Activated CD8-positive, alpha-beta T cell treated with anti-CD3 and anti-CD28 coated beads for 36 hours (primary cell): ENCODE data around the gene OSBPL10. TPM values are rescaled to one million over a fixed set of nuclear protein-coding genes. Genes with fewer than 3 reads are reported as not detected.

Experiments used
- ATAC-seq: fragments of 200-7000 bp; cut with Tn5 transposase; one replicate; pipeline ENCODE4 v1.10.0; 2021; ENCODE audit warnings: mild to moderate bottlenecking, moderate library complexity
- CTCF ChIA-PET: fragments of 350-600 bp; sonication (Branson Sonifier 250); formaldehyde crosslinking; loops from one replicate; lab custom pipeline; 2021; ENCODE audit warnings: antibody characterized with exemption; lab: Charles Lee
- POLR2A ChIA-PET: fragments of 350-600 bp; sonication (Branson Sonifier 250); formaldehyde crosslinking; loops from one replicate; lab custom pipeline; 2021; ENCODE audit warnings: antibody characterized with exemption; lab: Charles Lee
- DNase-seq: peaks from one replicate; pipeline ENCODE4 v3.0.0-alpha.2; 2020
- H3K27ac Mint-ChIP-seq: one replicate; pipeline ENCODE4 v1.8.0; 2021; ENCODE audit warnings: mild to moderate bottlenecking, mixed read lengths
- H3K27me3 Mint-ChIP-seq: one replicate; pipeline ENCODE4 v1.8.0; 2021; ENCODE audit warnings: mixed read lengths
- H3K36me3 Mint-ChIP-seq: one replicate; pipeline ENCODE4 v1.8.0; 2021; ENCODE audit warnings: low read depth, mixed read lengths
- H3K4me1 Mint-ChIP-seq: one replicate; pipeline ENCODE4 v1.8.0; 2021; ENCODE audit warnings: low read depth, mixed read lengths
- H3K4me3 Mint-ChIP-seq: one replicate; pipeline ENCODE4 v1.8.0; 2021; ENCODE audit warnings: mild to moderate bottlenecking, moderate library complexity, mixed read lengths
- H3K9me3 Mint-ChIP-seq: one replicate; pipeline ENCODE4 v1.8.0; 2021; ENCODE audit warnings: mixed read lengths
- intact Hi-C: fragments of 100-400 bp; cut with micrococcal nuclease; formaldehyde crosslinking; loops from one replicate; pipeline ENCODE4 v1.10.0; 2022
- total RNA-seq, 2 experiments: library from RNA; stranded (reverse); gene quantifications; one replicate each; pipeline ENCODE4 v1.2.3, GENCODE V29; 2021
- TF ChIP-seq, protein P1 (sequence below): fragments of 200-600 bp; IDR thresholded peaks from one replicate; pipeline ENCODE4 v1.8.0; 2022; ENCODE audit warnings: antibody characterized with exemption, mild to moderate bottlenecking

OSBPL10 gene
- total RNA-seq, 2 experiments from 2014 or later = 1.9 to 2.1 TPM

DNA sequence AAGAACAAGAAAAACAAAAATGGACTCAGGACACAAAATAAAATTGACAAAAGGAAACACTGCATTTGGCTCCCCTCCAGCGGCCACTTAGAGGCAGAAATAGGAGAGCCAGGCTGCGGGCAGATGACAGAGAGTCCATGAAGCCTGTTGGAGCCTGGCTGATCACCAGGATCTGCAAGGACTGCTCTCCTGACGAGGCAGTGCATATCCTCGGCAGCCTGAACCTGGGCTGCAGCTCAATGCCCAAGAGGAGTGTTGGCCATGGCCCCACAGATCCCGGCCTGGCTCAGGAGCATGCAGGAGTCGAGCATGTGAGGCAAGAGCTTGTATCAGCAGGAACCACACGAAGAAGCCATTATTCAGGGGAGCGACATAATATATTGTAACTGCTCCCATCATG, 248.5 kb downstream of the OSBPL10 start:
- TF ChIP-seq, protein P1, sequence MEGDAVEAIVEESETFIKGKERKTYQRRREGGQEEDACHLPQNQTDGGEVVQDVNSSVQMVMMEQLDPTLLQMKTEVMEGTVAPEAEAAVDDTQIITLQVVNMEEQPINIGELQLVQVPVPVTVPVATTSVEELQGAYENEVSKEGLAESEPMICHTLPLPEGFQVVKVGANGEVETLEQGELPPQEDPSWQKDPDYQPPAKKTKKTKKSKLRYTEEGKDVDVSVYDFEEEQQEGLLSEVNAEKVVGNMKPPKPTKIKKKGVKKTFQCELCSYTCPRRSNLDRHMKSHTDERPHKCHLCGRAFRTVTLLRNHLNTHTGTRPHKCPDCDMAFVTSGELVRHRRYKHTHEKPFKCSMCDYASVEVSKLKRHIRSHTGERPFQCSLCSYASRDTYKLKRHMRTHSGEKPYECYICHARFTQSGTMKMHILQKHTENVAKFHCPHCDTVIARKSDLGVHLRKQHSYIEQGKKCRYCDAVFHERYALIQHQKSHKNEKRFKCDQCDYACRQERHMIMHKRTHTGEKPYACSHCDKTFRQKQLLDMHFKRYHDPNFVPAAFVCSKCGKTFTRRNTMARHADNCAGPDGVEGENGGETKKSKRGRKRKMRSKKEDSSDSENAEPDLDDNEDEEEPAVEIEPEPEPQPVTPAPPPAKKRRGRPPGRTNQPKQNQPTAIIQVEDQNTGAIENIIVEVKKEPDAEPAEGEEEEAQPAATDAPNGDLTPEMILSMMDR = no peak
- ChIA-PET CTCF (no interaction called here), POLR2A (no interaction called here)
- DNase-seq (no peak), ATAC-seq (no peak)
- no peak overlapping the region for H3K4me3 Mint-ChIP-seq
- H3K4me1 Mint-ChIP-seq = no peaks in the 10 kb centered on the region
- intact Hi-C loops = no loop called here
- no peaks in the 10 kb centered on the region for H3K36me3 Mint-ChIP-seq
- peaks cover 6% of the 10 kb centered on the region for H3K27me3 Mint-ChIP-seq
- no peak overlapping the region for H3K27ac Mint-ChIP-seq
- no peaks in the 10 kb centered on the region for H3K9me3 Mint-ChIP-seq

DNA sequence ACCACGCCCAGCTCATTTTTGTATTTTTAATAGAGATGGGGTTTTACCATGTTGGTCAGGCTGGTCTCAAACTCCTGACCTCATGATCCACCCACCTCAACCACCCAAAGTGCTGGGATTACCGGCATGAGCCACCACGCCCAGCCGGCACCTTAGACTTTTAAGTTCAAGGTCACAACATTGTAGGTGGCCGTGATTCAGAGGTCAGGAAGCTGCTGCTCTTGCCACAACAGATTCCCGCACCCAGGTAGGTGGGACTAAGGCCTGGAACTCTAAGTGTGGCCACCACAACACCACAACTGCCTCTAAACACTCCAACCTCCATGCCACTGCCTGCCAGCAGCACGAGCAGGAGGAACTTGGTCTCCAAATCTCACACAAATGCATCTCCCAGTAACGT, 251.5 kb downstream of the OSBPL10 start:
- Mint-ChIP-seq H3K9me3 (no peaks in the 10 kb centered on the region), H3K4me1 (no peaks in the 10 kb centered on the region)
- no peak for DNase-seq

DNA sequence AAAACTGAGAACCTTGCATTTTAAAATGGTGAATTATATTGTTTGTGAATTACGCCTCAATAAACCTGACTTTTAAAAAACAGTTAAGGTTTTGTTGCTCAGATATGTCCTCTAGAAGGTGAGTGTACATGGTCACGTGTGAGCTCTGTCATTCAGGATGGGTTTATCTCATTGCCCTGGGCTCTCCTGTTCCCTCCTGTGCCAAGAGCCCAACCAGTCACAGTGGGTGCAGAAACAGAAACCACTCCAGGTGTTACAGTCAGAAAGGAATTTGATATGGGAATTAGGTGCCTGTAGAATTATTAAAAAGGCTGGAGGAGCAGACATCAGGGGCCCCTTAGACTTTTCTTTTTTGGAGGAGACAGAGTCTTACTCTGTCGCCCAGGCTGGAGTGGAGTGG, 252.0 kb downstream of the OSBPL10 start:
- intact Hi-C loops = no loop called here
- POLR2A ChIA-PET = no interaction called here
- Mint-ChIP-seq H3K27ac (no peak overlapping the region), H3K4me3 (no peak overlapping the region), H3K4me1 (no peaks in the 10 kb centered on the region), H3K9me3 (no peaks in the 10 kb centered on the region), H3K27me3 (peaks cover 8% of the 10 kb centered on the region), H3K36me3 (no peaks in the 10 kb centered on the region)
- CTCF ChIA-PET = no interaction called here
- TF ChIP-seq, protein P1 = no peak
- ATAC-seq = no peak
- no peak for DNase-seq

More for the DNA sequence above, 251.5 kb downstream of the OSBPL10 start:
- no peak for ATAC-seq
- intact Hi-C loops = no loop called here
- CTCF ChIA-PET = interaction anchor here (1.4 kb wide), 1 partner anchor 25 kb away, joined by 3 read pairs; no protein-coding TSS in a partner anchor
- H3K4me3 Mint-ChIP-seq = no peak overlapping the region
- POLR2A ChIA-PET = no interaction called here
- H3K36me3 Mint-ChIP-seq = no peaks in the 10 kb centered on the region
- TF ChIP-seq, protein P1 = no peak
- no peak overlapping the region for H3K27ac Mint-ChIP-seq
- peaks cover 8% of the 10 kb centered on the region for H3K27me3 Mint-ChIP-seq

DNA sequence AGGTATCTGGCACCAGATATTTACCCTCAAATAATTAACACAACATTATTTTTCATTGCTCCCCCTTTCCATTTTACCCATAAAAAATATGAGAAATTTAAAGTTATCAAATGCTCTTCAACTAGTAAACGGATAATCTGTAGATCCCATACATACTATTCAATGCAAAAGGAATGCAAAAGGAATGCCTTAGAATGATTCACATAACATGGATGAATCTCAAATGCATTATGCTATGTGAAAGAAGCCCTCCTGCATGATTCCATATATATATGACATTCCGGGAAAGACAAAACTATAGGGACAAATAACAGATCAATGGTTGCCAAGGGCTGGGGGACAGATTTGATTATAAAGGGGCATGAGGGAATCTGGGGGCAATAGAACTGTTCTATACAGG, 252.7 kb downstream of the OSBPL10 start:
- Mint-ChIP-seq H3K27me3 (peaks cover 8% of the 10 kb centered on the region), H3K4me3 (no peak overlapping the region), H3K4me1 (no peaks in the 10 kb centered on the region), H3K9me3 (no peaks in the 10 kb centered on the region), H3K36me3 (no peaks in the 10 kb centered on the region), H3K27ac (no peak overlapping the region)
- CTCF ChIA-PET = interaction anchor here (1.1 to 1.2 kb wide), 2 partner anchors 33 to 42 kb away, joined by 3 to 4 read pairs; no protein-coding TSS in a partner anchor
- no peak for DNase-seq
- TF ChIP-seq, protein P1 = no peak
- POLR2A ChIA-PET = no interaction called here
- ATAC-seq = no peak
- intact Hi-C loops = no loop called here

DNA sequence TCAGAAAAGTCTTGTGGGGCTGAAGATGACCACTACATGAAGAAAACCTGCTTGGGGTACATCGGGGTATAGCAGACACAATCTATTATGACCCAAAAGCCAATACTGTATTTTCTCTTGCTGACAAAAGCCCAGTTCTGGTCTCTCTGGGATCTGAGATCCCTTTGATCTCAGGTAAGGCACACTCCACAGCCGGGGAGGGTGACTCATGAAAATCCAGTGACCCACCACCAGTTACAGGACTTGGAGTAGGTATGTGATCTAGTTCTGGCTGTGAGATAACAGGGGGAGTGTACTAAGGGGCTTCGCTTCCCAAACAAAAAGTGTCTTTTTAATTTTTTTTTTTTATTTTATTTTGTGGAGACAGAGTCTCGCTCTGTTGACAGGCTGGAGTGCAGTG, 255.1 kb downstream of the OSBPL10 start:
- intact Hi-C loops = no loop called here
- CTCF ChIA-PET = interaction anchor here (1.7 to 2.3 kb wide), 3 partner anchors 41 to 176 kb away, joined by 5 to 8 read pairs (median 6); no protein-coding TSS in a partner anchor

More for the DNA sequence above, 255.1 kb downstream of the OSBPL10 start:
- POLR2A ChIA-PET = no interaction called here
- Mint-ChIP-seq H3K4me1 (no peaks in the 10 kb centered on the region), H3K4me3 (no peak overlapping the region), H3K27me3 (peaks cover 9% of the 10 kb centered on the region), H3K27ac (no peak overlapping the region), H3K36me3 (no peaks in the 10 kb centered on the region), H3K9me3 (no peaks in the 10 kb centered on the region)
- DNase-seq (no peak), ATAC-seq (no peak)
- TF ChIP-seq, protein P1 = no peak
